PC-3 (cell line): ENCODE data around the gene SPSB1.

ENCODE experiments used
- EZH2 ChIP-seq: fragments of 300-600 bp; sonication (generic); IDR thresholded peaks from one replicate; pipeline ENCODE4 v1.6.1; 2017; ENCODE audit warnings: antibody characterized with exemption, mild to moderate bottlenecking, low read length; ENCODE audit not compliant: unreplicated experiment
- TF ChIP-seq, protein P1 (sequence below): fragments of 300-600 bp; sonication (generic); conservative IDR thresholded peaks from 2 replicates; pipeline ENCODE4 v1.5.1; 2017; ENCODE audit warnings: antibody characterized with exemption, low read depth, mild to moderate bottlenecking, low read length

DNA sequence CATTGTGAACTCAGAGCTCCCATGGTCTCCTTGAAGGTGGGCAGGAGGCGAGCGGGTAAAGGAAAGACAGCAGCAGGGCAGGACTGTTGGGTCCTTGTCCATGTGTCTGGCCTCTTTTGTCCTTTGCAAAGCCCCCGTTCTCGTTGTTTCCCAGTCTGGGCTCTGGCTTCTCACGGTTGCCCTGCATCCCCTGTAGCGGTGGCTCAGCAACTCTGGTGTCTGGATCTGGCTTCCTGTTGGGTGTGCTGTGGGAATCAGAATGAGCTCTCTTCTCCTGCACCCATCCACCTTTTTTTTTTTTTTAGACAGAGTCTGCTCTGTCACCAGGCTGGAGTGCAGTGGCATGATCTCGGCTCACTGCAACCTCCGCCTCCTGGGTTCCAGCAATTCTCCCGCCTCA, 47.0 kb upstream of the SPSB1 start:
- TF ChIP-seq, protein P1, sequence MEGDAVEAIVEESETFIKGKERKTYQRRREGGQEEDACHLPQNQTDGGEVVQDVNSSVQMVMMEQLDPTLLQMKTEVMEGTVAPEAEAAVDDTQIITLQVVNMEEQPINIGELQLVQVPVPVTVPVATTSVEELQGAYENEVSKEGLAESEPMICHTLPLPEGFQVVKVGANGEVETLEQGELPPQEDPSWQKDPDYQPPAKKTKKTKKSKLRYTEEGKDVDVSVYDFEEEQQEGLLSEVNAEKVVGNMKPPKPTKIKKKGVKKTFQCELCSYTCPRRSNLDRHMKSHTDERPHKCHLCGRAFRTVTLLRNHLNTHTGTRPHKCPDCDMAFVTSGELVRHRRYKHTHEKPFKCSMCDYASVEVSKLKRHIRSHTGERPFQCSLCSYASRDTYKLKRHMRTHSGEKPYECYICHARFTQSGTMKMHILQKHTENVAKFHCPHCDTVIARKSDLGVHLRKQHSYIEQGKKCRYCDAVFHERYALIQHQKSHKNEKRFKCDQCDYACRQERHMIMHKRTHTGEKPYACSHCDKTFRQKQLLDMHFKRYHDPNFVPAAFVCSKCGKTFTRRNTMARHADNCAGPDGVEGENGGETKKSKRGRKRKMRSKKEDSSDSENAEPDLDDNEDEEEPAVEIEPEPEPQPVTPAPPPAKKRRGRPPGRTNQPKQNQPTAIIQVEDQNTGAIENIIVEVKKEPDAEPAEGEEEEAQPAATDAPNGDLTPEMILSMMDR, result no peak
- TF ChIP-seq EZH2, result no peak
